ENCODE data around the gene LMNTD1. TPM values are rescaled to one million over a fixed set of nuclear protein-coding genes. Genes with fewer than 3 reads are reported as not detected.
A peak's percentile ranks its signal among the peaks of the same experiment; 100 is the strongest.

Gene LMNTD1
- total RNA-seq, 1 donor, result 1.3 TPM

DNA sequence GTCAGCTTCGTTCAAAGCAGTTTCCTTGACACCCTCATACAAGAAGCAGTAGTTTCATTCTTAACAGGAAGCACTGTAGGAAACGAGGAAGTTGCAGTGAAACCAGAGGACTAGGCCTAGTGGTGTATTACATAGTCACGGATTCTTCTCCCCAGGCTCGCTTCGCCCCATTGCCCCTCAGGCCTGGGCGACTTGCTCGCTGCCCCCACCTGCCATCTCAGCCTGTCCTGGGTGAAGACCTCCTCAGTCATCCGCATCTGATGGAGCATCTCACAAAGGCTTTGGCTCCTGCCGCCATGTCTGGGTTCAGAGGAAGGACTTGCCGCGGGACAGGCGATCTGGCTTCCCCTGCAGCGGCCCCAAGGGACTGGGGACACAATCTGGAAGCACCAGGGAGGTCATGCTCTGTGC is 93.5 kb downstream of the LMNTD1 start:
- TF ChIP-seq, protein P1, sequence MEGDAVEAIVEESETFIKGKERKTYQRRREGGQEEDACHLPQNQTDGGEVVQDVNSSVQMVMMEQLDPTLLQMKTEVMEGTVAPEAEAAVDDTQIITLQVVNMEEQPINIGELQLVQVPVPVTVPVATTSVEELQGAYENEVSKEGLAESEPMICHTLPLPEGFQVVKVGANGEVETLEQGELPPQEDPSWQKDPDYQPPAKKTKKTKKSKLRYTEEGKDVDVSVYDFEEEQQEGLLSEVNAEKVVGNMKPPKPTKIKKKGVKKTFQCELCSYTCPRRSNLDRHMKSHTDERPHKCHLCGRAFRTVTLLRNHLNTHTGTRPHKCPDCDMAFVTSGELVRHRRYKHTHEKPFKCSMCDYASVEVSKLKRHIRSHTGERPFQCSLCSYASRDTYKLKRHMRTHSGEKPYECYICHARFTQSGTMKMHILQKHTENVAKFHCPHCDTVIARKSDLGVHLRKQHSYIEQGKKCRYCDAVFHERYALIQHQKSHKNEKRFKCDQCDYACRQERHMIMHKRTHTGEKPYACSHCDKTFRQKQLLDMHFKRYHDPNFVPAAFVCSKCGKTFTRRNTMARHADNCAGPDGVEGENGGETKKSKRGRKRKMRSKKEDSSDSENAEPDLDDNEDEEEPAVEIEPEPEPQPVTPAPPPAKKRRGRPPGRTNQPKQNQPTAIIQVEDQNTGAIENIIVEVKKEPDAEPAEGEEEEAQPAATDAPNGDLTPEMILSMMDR (IDR thresholded peaks at IDR 0.05; ENCODE audit: insufficient read depth, low read length), result no peak
- H3K4me3 ChIP-seq (ENCODE audit: low read depth, low read length), result no peak overlapping the region
- no peak for DNase-seq (ENCODE audit: low read depth)

DNA sequence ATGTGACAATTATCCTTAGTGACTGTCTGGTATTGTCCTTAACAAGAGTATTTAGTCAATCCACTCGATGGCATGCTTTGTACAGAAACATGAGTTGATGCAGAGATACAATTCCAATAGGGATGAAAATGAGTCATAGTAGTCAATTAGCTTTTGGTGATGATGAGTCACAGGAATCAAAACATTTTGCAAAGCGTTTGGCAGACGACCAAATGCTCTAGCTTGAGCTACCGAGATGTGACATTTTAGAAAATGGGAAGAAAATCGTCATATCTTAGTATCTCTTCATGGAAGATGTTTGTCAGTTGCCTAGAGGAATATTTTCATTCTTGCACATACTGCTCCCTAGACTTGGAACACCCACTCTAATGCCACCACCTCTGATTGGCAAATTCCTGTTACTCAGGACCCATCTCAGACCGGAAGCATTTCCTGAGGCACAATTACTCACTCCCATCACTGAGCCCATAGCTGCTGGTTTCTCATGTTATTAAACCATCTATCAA is 95.0 kb downstream of the LMNTD1 start:
- DNase-seq (ENCODE audit: low read depth), result peak; percentile 92
- TF ChIP-seq, protein P1 (IDR thresholded peaks at IDR 0.05; ENCODE audit: insufficient read depth, low read length), result no peak
- no peak overlapping the region for H3K4me3 ChIP-seq (ENCODE audit: low read depth, low read length)

DNA sequence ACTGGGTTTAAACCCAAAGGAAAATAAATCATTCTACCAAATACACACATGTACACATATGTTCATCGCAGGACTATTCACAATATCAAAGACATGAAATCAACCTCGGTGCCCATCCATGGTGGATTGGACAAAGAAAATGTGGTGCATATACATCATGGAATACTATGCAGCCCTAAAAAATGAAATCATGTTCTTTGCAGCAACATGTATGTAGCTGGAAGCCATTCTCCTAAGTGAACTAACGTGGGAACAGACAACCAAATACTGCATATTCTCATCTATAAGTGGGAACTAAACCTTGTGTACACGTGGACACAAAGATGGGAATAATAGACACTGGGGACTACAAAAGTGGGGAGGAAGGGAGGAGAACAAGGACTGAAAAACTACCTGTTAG is 96.6 kb downstream of the LMNTD1 start:
- DNase-seq (ENCODE audit: low read depth), result no peak
- TF ChIP-seq, protein P1 (IDR thresholded peaks at IDR 0.05; ENCODE audit: insufficient read depth, low read length), result no peak
- no peak overlapping the region for H3K4me3 ChIP-seq (ENCODE audit: low read depth, low read length)

DNA sequence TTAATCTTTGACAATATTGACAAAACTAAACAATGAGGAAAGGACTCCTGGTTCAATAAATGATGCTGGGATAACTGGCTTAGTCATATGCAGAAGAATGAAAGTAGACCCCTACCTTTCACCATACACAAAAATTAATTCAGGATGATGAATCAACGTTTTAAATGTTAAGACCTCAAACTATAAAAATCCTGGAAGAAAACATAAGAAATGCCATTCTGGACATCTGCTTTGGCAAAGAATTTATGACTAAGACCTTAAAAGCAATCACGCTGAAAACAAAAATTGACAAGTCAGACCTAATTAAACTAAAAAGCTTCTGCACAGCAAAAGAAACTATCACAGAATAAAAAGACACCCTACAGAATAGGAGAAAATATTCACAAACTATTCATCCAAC is 97.4 kb downstream of the LMNTD1 start:
- no peak for DNase-seq (ENCODE audit: low read depth)
- TF ChIP-seq, protein P1 (IDR thresholded peaks at IDR 0.05; ENCODE audit: insufficient read depth, low read length), result no peak
- H3K4me3 ChIP-seq (ENCODE audit: low read depth, low read length), result no peak overlapping the region

DNA sequence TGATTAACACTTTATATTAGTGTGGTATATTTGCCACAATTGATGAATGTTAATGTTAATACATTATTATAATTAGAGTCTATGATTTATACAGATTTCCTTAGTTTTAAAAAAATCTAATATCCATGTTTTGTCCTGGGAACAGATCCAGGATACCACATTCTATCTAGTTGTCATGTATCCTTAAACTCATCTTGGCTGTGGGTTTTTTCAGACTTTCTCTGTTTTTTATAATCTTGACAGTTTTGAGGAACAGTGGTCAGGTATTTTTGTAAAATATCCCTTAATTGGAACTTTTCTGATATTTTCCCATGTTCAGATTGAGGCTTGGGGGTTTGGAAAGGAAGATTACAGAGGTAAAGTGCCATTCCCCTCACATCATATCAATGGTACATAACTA is 104.1 kb downstream of the LMNTD1 start:
- no peak overlapping the region for H3K4me3 ChIP-seq (ENCODE audit: low read depth, low read length)
- TF ChIP-seq, protein P1 (IDR thresholded peaks at IDR 0.05; ENCODE audit: insufficient read depth, low read length), result no peak
- DNase-seq (ENCODE audit: low read depth), result no peak

DNA sequence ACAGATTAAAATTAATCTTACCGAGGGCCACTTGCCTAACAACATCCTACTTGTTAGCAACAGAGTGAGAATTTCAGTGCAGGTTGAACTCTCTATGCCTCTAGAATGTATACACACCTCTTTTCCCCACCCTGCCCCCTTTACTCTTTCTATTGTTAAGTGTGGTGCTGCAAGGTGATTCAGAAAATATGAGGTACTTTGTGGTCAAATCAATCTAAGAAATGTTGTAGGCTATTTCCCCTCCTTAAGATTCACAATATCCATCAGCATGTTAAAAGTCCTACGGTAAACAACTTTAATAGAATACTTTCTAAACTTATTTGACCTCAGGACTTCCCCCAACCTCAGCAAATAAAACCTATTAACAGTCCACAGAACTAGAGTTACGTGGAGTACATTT is 106.0 kb downstream of the LMNTD1 start:
- no peak overlapping the region for H3K4me3 ChIP-seq (ENCODE audit: low read depth, low read length)
- no peak for DNase-seq (ENCODE audit: low read depth)
- TF ChIP-seq, protein P1 (IDR thresholded peaks at IDR 0.05; ENCODE audit: insufficient read depth, low read length), result no peak

DNA sequence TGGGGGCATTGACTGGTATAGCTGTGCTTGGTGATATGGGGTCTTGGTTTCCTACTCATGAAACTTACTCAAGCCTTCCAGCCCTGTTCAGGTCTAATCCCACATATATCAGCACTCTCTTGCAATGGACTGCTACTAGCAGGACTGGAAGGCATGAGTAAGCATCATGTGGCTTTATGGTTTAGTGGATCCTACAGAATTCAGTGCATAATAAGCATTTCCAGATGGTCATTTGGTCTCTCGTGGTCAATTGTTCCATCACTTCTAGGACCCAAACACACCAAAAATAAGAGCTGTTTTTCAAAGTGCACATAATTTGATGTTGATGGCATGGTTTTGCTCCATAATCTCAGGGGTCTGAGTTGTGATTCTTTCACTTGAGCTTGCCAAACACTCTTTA is 114.4 kb downstream of the LMNTD1 start:
- TF ChIP-seq, protein P1 (IDR thresholded peaks at IDR 0.05; ENCODE audit: insufficient read depth, low read length), result no peak
- peak; percentile 43 for DNase-seq (ENCODE audit: low read depth)
- no peak overlapping the region for H3K4me3 ChIP-seq (ENCODE audit: low read depth, low read length)
